A172 (cell line): Measurements from ENCODE around the gene CISTR. TPM values are rescaled to one million over a fixed set of nuclear protein-coding genes. Genes with fewer than 3 reads are reported as not detected.
A peak's percentile ranks its signal among the peaks of the same experiment; 100 is the strongest.

ENCODE experiments used
- DNase-seq: peaks from one replicate; pipeline ENCODE4 v3.0.0-alpha.2; 2015; ENCODE audit warnings: low spot score
- total RNA-seq: library from RNA; depleted of rRNA; stranded (reverse); fragments of >200 nt; shearing (Covaris generic); gene quantifications from 2 replicates; pipeline ENCODE4 v1.2.3, GENCODE V29; 2014

The CISTR gene
- total RNA-seq, 1 experiment from 2014 or later = not detected

DNA sequence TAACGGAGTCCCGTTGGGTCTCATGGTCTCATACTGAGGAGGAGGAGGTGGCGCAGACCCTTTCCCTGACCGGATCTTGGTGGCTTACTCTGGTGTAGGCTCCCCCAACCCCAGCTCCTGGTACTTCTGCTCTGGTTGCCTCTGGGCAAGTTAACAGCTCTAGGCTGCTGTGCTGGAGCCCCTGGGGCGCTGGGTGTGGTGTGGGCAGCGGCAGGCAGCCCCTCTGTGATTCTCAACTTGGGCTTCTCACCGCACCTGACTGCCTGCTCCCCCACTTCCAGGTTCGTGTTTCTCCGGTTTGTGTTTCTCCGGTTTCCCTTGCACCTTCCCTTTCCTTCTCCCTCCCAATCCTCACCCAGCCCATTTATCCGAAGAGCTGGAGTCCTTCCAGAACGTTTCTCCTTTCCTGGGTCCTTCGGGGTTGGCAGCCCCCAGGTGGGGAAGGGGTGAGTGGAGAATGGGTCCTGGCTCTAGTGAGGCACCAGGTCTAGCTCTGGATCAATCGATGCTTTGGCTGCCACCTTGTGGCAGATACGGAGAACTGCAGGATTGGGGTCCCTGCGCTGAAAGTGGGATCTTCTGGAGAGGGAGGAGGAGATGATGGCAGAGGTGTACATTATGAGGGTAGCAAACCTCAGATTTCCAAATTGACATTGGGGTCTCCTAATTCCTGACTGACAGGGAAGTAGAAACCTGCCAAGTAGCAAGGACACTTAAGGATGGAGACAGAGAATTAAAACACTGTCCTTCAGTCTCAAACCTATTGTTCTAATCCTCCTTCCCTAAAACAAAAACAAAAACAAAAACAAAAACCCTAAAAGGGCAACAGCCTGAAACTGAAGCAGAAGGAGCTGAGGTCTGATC, 8.3 kb downstream of the CISTR start:
- peak; percentile 45 for DNase-seq

DNA sequence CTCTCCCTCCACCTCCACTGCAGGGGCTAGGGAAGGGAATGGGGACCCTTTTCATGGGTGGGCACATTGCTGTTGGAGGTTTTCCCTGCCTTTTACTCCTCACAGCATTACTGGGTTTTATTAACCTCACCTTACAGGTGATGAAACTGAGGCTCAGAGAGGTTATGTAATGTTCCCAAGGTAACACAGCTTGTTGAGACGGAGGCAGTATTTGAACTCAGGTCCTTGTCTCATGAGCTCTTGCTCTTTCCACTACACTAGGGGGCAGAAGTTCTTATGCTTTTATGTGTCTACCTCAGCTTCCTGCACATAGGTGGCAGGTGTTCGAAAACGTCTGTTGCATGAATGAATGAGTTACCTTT, 11.7 kb downstream of the CISTR start:
- no peak for DNase-seq

DNA sequence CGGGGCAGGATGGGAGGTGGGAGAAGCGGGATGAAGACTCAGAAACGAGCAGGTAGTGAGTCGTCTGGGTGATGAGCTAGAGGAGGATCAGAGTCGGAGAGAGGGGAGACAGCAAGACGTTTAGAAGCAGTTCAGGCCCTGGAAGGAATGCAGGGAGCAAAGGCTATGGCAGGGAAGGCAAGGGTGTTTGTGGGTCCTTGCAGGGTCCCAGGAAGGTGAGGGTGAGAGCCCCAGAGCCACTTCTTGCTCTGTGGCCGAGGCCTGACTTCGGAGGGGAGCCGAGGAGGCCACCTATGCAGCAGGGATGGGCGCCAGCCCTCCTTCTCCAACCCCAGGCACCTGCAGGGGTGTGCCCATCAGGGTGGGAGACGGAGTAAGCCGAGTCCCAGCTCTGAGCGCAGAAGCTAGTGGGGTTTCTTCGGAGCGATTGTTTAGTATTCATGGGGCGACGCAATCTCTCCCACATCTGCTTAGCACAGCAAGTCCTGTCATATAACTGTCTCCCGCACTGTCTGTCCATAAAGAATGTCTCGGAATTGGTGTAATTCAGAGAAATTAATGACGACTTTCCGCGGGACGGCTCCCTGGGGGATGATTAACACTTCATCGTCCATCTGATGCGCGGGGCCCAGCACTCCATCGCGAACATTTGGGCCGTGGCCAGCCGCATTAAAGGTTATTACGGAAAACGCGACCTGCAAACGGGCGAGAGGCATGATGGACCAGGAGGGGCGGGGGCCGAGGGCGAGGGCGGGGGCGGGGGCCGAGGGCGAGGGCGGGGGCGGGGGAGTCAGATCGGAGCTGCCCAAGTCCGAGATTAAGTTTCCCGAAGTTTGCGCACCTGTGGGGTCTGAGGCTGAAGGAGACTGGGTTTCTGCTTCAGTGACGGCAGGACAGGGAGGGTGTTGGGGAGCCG, 12.3 kb downstream of the CISTR start:
- no peak for DNase-seq

DNA sequence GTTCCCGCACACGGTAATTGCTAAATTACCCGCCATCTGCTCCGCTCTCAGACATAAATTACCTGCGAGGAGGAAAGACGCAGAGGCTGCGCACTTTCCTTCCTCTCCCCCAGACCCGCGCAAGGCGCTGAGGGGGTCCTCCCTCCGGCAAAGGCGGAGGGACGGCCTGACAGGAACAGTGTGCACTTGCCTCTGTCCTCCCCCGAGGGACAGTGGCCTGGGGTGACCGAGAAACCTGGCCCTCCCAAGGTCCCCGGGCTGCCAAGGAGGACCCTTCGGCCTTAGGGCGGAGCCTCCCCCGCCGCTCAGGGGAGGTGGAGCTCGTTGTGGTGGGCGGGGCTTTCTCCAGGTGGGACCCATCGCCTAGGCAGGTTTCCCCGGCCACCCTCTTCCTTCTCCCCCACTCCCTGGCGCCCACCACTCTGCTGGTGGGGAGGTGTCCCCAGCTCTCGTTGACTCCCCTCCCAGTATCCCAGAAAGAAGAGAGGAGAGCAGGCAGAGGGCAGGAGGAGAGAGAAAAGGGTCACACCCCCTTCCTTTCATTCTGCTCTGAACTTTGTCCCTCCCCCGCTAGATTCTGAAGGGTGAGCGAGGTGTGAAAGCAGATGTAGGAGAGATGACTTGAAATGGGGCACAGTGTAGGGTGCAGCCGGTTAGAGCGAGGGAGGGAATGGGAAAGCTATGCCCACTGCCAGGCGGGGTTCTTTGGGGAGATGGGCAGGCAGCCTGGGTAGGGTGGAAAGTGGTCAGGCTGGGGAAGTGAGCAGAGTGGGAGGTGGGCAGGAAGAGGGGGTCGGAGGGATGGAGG, 13.2 kb downstream of the CISTR start:
- no peak for DNase-seq

GRCh38 chr12:53737951-53738405, 13.8 kb downstream of the CISTR start:
- no peak for DNase-seq

DNA sequence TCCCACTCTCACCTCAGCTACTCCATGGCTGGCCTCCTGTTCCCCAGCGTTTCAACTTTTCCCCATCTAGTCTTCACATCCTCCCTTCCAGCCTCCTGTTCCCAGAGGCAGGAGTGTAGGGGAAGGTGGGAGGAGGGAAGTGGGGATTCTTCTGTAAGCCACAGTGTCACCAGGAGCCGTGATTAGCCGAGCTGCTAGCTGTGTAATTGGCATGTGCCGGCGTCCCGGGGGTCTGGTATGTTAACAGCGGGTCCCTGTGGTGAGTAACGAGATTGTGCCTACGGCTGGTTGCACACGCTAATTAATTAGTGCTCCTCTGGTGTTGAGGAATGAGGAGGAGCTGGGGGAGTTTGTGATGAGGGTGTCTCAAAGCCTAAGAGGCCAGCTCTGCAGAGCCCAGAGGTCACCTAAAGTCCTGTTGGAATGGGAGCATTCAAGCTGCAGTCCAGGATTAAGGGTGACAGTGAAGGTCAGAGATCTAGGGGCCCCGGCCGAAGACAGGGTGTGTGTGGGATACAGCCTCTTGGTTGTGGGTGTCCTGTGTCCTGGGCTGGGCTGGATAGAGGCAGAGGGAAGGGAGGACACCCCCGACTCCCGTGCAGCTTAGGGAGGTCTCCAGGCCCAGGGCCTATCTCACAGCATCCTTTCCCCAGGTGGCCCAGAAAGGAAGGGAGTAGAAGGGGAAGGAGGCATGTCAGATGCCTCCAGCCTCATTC, 14.5 kb downstream of the CISTR start:
- DNase-seq = no peak

DNA sequence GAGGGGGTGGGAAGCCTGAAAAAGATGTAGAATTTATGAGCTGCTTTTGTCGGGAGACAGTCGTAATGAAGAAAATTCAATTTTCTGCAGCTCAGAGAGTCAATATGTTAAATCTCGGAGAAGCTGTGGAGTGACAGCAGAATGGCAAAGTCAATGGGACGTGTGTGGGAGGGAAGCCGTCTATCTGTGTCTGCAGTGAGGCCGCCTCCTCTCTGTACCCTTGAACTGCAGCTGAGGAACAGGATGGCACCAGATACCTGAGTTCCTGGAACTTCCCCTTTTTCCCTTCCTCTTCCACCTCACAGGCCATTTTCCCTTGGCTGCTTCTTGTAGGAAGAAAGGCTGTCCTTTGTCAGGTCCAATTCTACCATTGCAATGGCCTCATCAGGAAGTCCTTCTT, 15.2 kb downstream of the CISTR start:
- no peak for DNase-seq

GRCh38 chr12:53735556-53735955, 16.2 kb downstream of the CISTR start:
- no peak for DNase-seq

GRCh38 chr12:53734425-53734824, 17.4 kb downstream of the CISTR start:
- DNase-seq = no peak

DNA sequence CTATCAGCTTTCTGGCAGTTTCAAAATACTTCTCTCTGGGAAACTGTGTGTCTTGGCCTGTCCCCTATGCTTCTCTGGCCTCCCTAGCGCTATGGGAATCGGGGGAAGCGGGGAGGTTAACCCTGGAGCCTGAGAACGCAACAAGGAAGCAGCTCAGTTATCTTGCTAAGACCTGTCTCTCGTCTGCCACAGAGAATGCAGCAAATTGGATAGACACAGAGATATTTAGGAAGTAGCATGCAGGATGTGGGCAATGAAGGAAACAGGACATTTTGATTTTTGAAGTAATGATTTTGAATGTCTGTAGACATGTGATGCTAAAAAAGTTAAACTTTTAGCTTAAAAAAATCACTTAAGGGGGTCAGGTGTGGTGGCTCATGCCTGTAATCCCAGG, 18.0 kb downstream of the CISTR start:
- no peak for DNase-seq

- peak; percentile 46 for DNase-seq
Observed at GRCh38 chr12:53733051-53733806, 18.6 kb downstream of the CISTR start.

GRCh38 chr12:53729644-53730043, 22.1 kb downstream of the CISTR start:
- DNase-seq = no peak

DNA sequence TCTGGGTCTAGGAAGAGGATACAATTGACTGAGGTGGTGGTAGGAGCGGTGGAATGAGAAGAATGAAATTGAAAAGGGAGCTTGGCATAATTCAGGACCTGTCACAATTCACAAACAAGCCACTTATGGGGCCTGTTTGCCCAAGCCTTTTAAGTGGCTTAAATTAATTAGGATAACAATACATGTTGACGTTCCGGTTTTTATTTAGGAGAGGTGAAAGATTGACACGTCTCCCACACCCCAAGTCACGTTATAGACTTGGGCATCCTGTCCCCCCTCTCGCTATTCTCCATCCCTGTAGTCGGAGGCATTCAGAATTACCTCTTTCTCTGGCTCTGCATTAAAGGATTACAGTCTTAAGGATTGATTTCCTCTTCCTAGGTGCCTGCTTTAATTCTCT, 23.6 kb downstream of the CISTR start:
- DNase-seq = no peak

DNA sequence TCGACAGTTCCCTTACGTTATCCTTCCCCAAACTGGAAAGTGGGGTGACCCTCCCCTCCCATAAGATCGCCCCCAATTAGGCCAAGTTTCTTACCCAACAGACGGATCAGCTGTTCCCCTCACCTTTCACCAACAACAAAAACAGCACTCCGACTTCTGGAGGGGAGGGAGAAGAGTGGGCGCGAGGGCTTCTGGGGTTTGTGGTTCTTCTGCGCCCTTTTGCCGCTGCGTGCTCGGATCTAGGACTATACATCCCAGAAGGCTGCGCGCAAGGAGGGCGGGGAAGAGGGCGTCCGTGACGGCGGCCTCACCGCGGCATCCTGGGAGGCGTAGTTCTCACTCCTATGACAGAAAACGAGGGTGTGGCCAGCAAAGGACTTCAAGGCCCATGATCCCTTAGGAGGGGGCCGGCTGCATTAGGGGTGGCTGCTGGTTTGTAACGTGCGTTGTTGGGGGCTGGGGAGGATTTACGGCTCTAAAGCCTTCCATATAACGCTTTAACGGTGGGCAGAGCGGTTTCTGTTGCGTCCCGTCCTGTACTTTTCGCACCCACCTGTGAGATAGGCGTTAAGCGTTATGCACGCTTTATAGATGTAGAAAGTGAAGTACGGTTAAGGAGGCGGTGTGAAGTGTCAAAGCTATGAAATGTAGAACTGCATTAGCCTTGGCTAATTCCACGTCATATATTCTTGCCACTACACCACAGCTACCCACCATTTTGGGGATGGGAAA, 24.3 kb downstream of the CISTR start, which contains the start of gene CALCOCO1:
Gene CALCOCO1 (minus strand): TSS at position 143 of the 732 bp plus-strand sequence. CDS start 2,210 bp downstream, outside the sequence.
- peak; percentile 94 for DNase-seq

GRCh38 chr12:53726946-53727309, 24.9 kb downstream of the CISTR start:
- no peak for DNase-seq

GRCh38 chr12:53726341-53726740, 25.4 kb downstream of the CISTR start:
- no peak for DNase-seq

GRCh38 chr12:53725824-53726223, 26.0 kb downstream of the CISTR start:
- DNase-seq = peak; percentile 5

GRCh38 chr12:53722450-53723041, 29.2 kb downstream of the CISTR start:
- no peak for DNase-seq

DNA sequence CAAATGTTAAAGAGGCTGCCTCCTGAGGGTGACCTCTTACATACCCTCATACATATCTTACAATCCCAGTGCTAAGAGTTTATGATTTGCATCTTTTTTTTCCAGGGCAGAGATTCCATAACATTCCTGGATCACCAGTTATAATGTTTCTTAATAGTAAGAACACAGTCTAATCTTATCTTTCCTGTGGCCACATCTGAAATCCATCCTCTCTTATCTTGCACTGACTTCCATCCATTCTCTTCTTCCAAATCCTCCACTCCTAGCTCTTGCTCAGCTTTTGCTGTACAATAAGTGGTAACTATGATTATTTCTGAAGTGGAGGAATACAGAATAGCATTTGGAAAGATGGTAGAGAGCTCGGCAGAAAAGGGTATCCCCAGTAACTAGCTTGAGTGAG, 30.8 kb downstream of the CISTR start:
- DNase-seq = no peak
